Stomach (tissue), 9 donors: ENCODE data around the gene KRTAP22-1. TPM values are rescaled to one million over a fixed set of nuclear protein-coding genes. Genes with fewer than 3 reads are reported as not detected.

Source experiments
- DNase-seq, 2 donors: peaks; one replicate each; pipeline versions ENCODE4 v3.0.0 to v3.0.0-alpha.2; 2013 to 2019
- H3K27ac ChIP-seq, 5 donors: fragments of 200-600 bp in 4 of 5; sonication (generic) in 4 of 5; one replicate each; pipeline ENCODE4 v1.5.1; 2013 to 2019; ENCODE audit warnings: mild to moderate bottlenecking in 1 of 5, moderate library complexity in 1 of 5
- H3K27me3 ChIP-seq, 3 donors: fragments of 200-600 bp; sonication (generic); one replicate each; pipeline ENCODE4 v1.5.1; 2017 to 2019; ENCODE audit warnings: mixed run types in 1 of 3
- H3K36me3 ChIP-seq, 4 donors: fragments of 200-600 bp; sonication (generic); 1 replicate in 3 of 4; 2 replicates in 1 of 4; pipeline ENCODE4 v1.5.1; 2016 to 2019
- H3K4me1 ChIP-seq, 4 donors: fragments of 200-600 bp; sonication (generic); one replicate each; pipeline ENCODE4 v1.5.1; 2016 to 2019
- H3K4me3 ChIP-seq, 4 donors: fragments of 200-600 bp; sonication (generic) in 3 of 4; one replicate each; pipeline ENCODE4 v1.5.1; 2016 to 2019; ENCODE audit warnings: mild to moderate bottlenecking in 1 of 4
- H3K9me3 ChIP-seq, 4 donors: fragments of 200-600 bp; sonication (generic); one replicate each; pipeline ENCODE4 v1.5.1; 2016 to 2019
- CTCF ChIP-seq, 7 experiments: fragments of 450-650 bp in 4 of 7; fragments of 200-600 bp in 3 of 7; sonication (generic) in 3 of 7; IDR thresholded peaks; one replicate each; pipeline ENCODE4 v1.5.1; 2016 to 2019; ENCODE audit warnings: antibody characterized with exemption in 7 of 7, control low read depth in 2 of 7, mild to moderate bottlenecking in 1 of 7
- EP300 ChIP-seq: sonication (generic); formaldehyde crosslinking; IDR thresholded peaks from one replicate; pipeline ENCODE4 v1.6.1; 2017; ENCODE audit warnings: antibody characterized with exemption
- POLR2A ChIP-seq, 4 donors: fragments of 450-650 bp; IDR thresholded peaks; one replicate each; pipeline ENCODE4 v1.6.1; 2016; ENCODE audit warnings: antibody characterized with exemption in 4 of 4, control low read depth in 2 of 4, mild to moderate bottlenecking in 1 of 4, moderate library complexity in 1 of 4
- POLR2AphosphoS5 ChIP-seq, 3 donors: sonication (generic); formaldehyde crosslinking; IDR thresholded peaks; one replicate each; pipeline ENCODE4 v1.6.1; 2016; ENCODE audit warnings: antibody characterized with exemption in 3 of 3
- WGBS, 5 donors: extraction: QIAGEN DNeasy Blood & Tissue Kit in 3 of 5; methylation state at CpG; one replicate each; pipeline versions ENCODE4 v1.1.5 to v1.1.7; 2013 to 2018; 5-methylcytosine and 5-hydroxymethylcytosine counted together
- intact Hi-C: fragments of 100-400 bp; cut with DNase I; formaldehyde crosslinking; loops from one replicate; pipeline ENCODE4 v1.15.1; 2023; ENCODE audit warnings: low total_unique reads
- polyA plus RNA-seq, 3 donors: library from polyadenylated mRNA; stranded (reverse); fragments of 200-250 nt; gene quantifications; one replicate each; pipeline ENCODE4 v1.2.3, GENCODE V29; 2013
- total RNA-seq, 5 donors: library from RNA; depleted of rRNA; stranded (reverse); fragments of >200 nt; gene quantifications; one replicate each; pipeline versions ENCODE4 v1.1.0 to v1.2.3, GENCODE V29; 2014 to 2016
- donor health status: healthy with polysubstance abuse.
- donor health status: Bipolar disorder and iron deficiency.
- donor health status: healthy.

The KRTAP22-1 gene
- total and polyA plus RNA-seq, 8 donors, result not detected

GRCh38 chr21:30628109-30628508, 27.2 kb downstream of the KRTAP22-1 start:
- no peak overlapping the region for H3K4me3 ChIP-seq
- H3K4me1 ChIP-seq, result no peaks in the 10 kb centered on the region
- H3K9me3 ChIP-seq, result peaks cover 0 to 31% (median 13%) of the 10 kb centered on the region in 4 donors
- no peak for TF ChIP-seq POLR2AphosphoS5 (IDR thresholded peaks at IDR 0.05)
- TF ChIP-seq EP300, result no peak
- TF ChIP-seq POLR2A (IDR thresholded peaks at IDR 0.05), result no peak
- no peak for TF ChIP-seq CTCF (IDR thresholded peaks at IDR 0.05)
- no peaks in the 10 kb centered on the region for H3K27me3 ChIP-seq
- DNase-seq, result no peak
- WGBS, 5 donors, result 67 to 86% (median 79%) methylated on average over 4 of the region's 4 CpGs
- no peak overlapping the region for H3K27ac ChIP-seq
- intact Hi-C loops, result no loop called here
- H3K36me3 ChIP-seq, result no peaks in the 10 kb centered on the region

- H3K4me3 ChIP-seq, result no peak overlapping the region
- H3K4me1 ChIP-seq, result no peaks in the 10 kb centered on the region
- intact Hi-C loops, result no loop called here
- H3K27ac ChIP-seq, result no peak overlapping the region
- DNase-seq, result peak in 1 of 2 donors; percentile 3
- no peak for TF ChIP-seq CTCF (IDR thresholded peaks at IDR 0.05)
- no peak for TF ChIP-seq POLR2AphosphoS5 (IDR thresholded peaks at IDR 0.05)
- TF ChIP-seq EP300, result no peak
- H3K36me3 ChIP-seq, result no peaks in the 10 kb centered on the region
- peaks cover 0 to 28% (median 14%) of the 10 kb centered on the region in 4 donors for H3K9me3 ChIP-seq
- WGBS, 5 donors, result 43 to 59% (median 56%) methylated on average over 1 of the region's 1 CpG
- H3K27me3 ChIP-seq, result no peaks in the 10 kb centered on the region
Observed at GRCh38 chr21:30629200-30629599, 28.3 kb downstream of the KRTAP22-1 start.

- DNase-seq, result no peak
- H3K27me3 ChIP-seq, result no peaks in the 10 kb centered on the region
- no peaks in the 10 kb centered on the region for H3K36me3 ChIP-seq
- H3K9me3 ChIP-seq, result peaks cover 0 to 7% (median 4%) of the 10 kb centered on the region in 4 donors
- no peak within 1 kb of the TSS for H3K27ac ChIP-seq
- no peak within 1 kb of the TSS for H3K4me3 ChIP-seq
- H3K4me1 ChIP-seq, result no peaks in the 10 kb centered on the region
- TF ChIP-seq POLR2AphosphoS5 (IDR thresholded peaks at IDR 0.05) (no peak), POLR2A (IDR thresholded peaks at IDR 0.05) (no peak), EP300 (no peak), CTCF (IDR thresholded peaks at IDR 0.05) (no peak)
- 86 to 100% (median 92%) methylated on average over 1 of the region's 1 CpG for WGBS, 5 donors
- intact Hi-C loops, result no loop called here
Observed at GRCh38 chr21:30634906-30635305, 34.0 kb downstream of the KRTAP22-1 start, which contains the start of gene KRTAP20-2. Gene KRTAP20-2, plus strand, starts transcription at chr21:30635206. Its CDS starts 58 bp downstream, at chr21:30635264.

- no peak for DNase-seq
- TF ChIP-seq POLR2AphosphoS5 (IDR thresholded peaks at IDR 0.05) (no peak), CTCF (IDR thresholded peaks at IDR 0.05) (no peak), EP300 (no peak), POLR2A (IDR thresholded peaks at IDR 0.05) (no peak)
- Histone ChIP-seq H3K27me3 (no peaks in the 10 kb centered on the region), H3K9me3 (peaks cover 0 to 19% (median 3%) of the 10 kb centered on the region in 4 donors), H3K27ac (no peak overlapping the region), H3K4me1 (no peaks in the 10 kb centered on the region), H3K36me3 (no peaks in the 10 kb centered on the region), H3K4me3 (no peak overlapping the region)
- intact Hi-C loops, result no loop called here
- 80 to 90% (median 85%) methylated on average over 3 of the region's 3 CpGs for WGBS, 5 donors
Observed at GRCh38 chr21:30638686-30639085, 37.8 kb downstream of the KRTAP22-1 start.
